Measurements from ENCODE around the gene ZNF816.
A peak's percentile ranks its signal among the peaks of the same experiment; 100 is the strongest.

Gene ZNF816

DNA sequence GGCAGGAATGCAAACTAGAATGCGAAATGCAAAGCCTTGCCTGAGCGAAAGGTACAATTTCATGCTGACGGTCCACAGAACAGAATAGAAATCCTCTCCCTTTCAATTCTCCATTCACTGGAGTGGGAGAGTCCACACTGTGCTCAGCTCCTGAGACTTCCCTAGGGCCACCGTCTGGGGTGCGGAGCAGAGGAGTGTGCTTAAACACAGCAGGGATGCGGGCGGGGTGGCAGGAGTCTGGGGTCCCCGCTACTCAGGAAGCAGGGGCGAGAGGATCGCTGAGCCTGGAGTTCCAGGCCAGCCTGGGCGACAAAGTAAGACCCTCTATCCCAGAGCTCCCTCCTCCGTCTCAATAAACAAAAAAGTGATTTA is 552 bp upstream of the ZNF816 start:
- H3K36me3 ChIP-seq (replicated peaks; ENCODE audit: insufficient read depth, low read length): no peaks in the 10 kb centered on the region
- no peaks in the 10 kb centered on the region for H3K4me1 ChIP-seq (ENCODE audit: low read length)
- H3K9me2 ChIP-seq (replicated peaks; ENCODE audit: insufficient read depth, low read length): no peaks in the 10 kb centered on the region
- no peaks in the 10 kb centered on the region for H4K20me1 ChIP-seq (ENCODE audit: insufficient read depth, low read length)
- no peak overlapping the region for H2AFZ ChIP-seq (ENCODE audit: low read length)
- no peak overlapping the region for H3K4me3 ChIP-seq (ENCODE audit: low read length)
- H3F3A ChIP-seq (ENCODE audit: insufficient read depth, low read length): no peaks in the 10 kb centered on the region
- H3K79me2 ChIP-seq (ENCODE audit: low read length): no peaks in the 10 kb centered on the region
- no peak overlapping the region for H3K9ac ChIP-seq (ENCODE audit: low read length)
- no peak overlapping the region for H3K27ac ChIP-seq (ENCODE audit: low read length)
- no peaks in the 10 kb centered on the region for H3K9me3 ChIP-seq (replicated peaks; ENCODE audit: insufficient read depth, low read length)
- no peak for DNase-seq
- TF ChIP-seq, protein P1, sequence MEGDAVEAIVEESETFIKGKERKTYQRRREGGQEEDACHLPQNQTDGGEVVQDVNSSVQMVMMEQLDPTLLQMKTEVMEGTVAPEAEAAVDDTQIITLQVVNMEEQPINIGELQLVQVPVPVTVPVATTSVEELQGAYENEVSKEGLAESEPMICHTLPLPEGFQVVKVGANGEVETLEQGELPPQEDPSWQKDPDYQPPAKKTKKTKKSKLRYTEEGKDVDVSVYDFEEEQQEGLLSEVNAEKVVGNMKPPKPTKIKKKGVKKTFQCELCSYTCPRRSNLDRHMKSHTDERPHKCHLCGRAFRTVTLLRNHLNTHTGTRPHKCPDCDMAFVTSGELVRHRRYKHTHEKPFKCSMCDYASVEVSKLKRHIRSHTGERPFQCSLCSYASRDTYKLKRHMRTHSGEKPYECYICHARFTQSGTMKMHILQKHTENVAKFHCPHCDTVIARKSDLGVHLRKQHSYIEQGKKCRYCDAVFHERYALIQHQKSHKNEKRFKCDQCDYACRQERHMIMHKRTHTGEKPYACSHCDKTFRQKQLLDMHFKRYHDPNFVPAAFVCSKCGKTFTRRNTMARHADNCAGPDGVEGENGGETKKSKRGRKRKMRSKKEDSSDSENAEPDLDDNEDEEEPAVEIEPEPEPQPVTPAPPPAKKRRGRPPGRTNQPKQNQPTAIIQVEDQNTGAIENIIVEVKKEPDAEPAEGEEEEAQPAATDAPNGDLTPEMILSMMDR (IDR thresholded peaks at IDR 0.05; ENCODE audit: low read length): no peak
- TF ChIP-seq EZH2phosphoT487 (IDR thresholded peaks at IDR 0.05; ENCODE audit: low read length) (no peak), EZH2 (optimal IDR thresholded peaks at IDR 0.05; ENCODE audit: low read depth, low read length) (no peak)
- no peaks in the 10 kb centered on the region for H3K27me3 ChIP-seq (replicated peaks; ENCODE audit: insufficient read depth, low read length)
- H3K4me2 ChIP-seq (ENCODE audit: low read depth, low read length): no peak overlapping the region

DNA sequence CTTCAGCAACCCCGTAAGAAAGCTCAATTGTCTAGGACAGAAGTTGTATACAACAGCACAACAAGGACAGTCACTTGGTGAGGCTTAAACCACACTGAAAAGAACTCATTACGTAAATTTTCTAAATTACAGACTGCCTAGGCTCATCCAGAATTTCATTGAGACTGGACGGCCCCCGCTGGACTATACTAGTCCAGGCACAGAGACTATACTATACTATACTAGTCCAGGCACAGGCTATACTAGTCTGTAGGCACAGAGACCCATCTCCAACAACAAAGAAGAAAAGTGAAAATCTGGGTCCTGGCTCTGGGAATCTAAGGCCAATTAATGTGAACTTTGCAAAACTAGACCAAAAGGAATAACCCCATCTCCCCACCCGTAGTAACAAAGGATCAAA is 700 bp downstream of the ZNF816 start:
- Histone ChIP-seq H3K4me3 (ENCODE audit: low read length) (peak overlapping the region; percentile 43; the same call in 1 of the 2 replicates), H3K9me2 (replicated peaks; ENCODE audit: insufficient read depth, low read length) (no peaks in the 10 kb centered on the region), H2AFZ (ENCODE audit: low read length) (no peak overlapping the region), H3K79me2 (ENCODE audit: low read length) (no peaks in the 10 kb centered on the region), H4K20me1 (ENCODE audit: insufficient read depth, low read length) (no peaks in the 10 kb centered on the region), H3K27me3 (replicated peaks; ENCODE audit: insufficient read depth, low read length) (no peaks in the 10 kb centered on the region), H3K9ac (ENCODE audit: low read length) (no peak overlapping the region), H3K4me1 (ENCODE audit: low read length) (no peaks in the 10 kb centered on the region), H3K4me2 (ENCODE audit: low read depth, low read length) (peak overlapping the region; percentile 25; the same call in 1 of the 2 replicates), H3K9me3 (replicated peaks; ENCODE audit: insufficient read depth, low read length) (no peaks in the 10 kb centered on the region), H3K27ac (ENCODE audit: low read length) (no peak overlapping the region), H3F3A (ENCODE audit: insufficient read depth, low read length) (no peaks in the 10 kb centered on the region), H3K36me3 (replicated peaks; ENCODE audit: insufficient read depth, low read length) (no peaks in the 10 kb centered on the region)
- no peak for TF ChIP-seq EZH2 (optimal IDR thresholded peaks at IDR 0.05; ENCODE audit: low read depth, low read length)
- TF ChIP-seq EZH2phosphoT487 (IDR thresholded peaks at IDR 0.05; ENCODE audit: low read length): no peak
- TF ChIP-seq, protein P1 (IDR thresholded peaks at IDR 0.05; ENCODE audit: low read length): no peak
- DNase-seq: no peak

DNA sequence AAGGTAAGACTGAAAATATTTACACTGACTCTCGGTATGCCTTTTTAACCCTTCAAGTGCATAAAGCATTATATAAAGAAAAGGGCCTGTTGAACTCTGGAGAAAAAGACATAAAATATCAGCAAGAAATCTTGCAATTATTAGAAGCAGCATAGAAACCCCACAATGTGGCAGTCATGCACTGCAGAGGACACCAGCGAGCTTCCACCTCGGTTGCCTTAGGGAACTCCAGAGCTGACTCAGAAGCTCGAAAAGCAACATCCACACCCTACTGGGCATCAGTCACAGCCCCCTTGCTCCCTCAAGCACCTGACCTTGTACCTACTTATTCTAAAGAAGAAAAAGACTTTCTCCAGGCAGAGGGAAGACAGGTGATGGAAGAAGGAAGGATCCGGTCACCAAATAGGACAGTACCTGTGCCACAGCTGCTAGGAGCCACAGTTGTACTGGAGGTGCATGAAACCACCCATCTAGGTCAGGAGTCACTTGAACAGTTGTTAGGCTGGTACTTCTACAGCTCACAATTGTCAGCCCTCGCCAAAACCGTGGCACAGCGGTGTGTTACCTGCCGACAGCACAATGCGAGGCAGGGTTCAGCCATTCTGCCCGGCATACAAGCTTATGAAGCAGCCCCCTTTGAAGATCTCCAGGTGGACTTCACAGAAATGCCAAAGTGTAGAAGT is 2.9 kb downstream of the ZNF816 start:
- Histone ChIP-seq H3K9me2 (replicated peaks; ENCODE audit: insufficient read depth, low read length) (no peaks in the 10 kb centered on the region), H3K9ac (ENCODE audit: low read length) (no peak overlapping the region), H3K27me3 (replicated peaks; ENCODE audit: insufficient read depth, low read length) (no peaks in the 10 kb centered on the region), H3K4me1 (ENCODE audit: low read length) (no peaks in the 10 kb centered on the region), H3K4me3 (ENCODE audit: low read length) (no peak overlapping the region), H4K20me1 (ENCODE audit: insufficient read depth, low read length) (no peaks in the 10 kb centered on the region), H2AFZ (ENCODE audit: low read length) (no peak overlapping the region), H3F3A (ENCODE audit: insufficient read depth, low read length) (no peaks in the 10 kb centered on the region), H3K79me2 (ENCODE audit: low read length) (no peaks in the 10 kb centered on the region), H3K36me3 (replicated peaks; ENCODE audit: insufficient read depth, low read length) (no peaks in the 10 kb centered on the region), H3K4me2 (ENCODE audit: low read depth, low read length) (no peak overlapping the region), H3K9me3 (replicated peaks; ENCODE audit: insufficient read depth, low read length) (no peaks in the 10 kb centered on the region), H3K27ac (ENCODE audit: low read length) (no peak overlapping the region)
- no peak for TF ChIP-seq EZH2 (optimal IDR thresholded peaks at IDR 0.05; ENCODE audit: low read depth, low read length)
- TF ChIP-seq EZH2phosphoT487 (IDR thresholded peaks at IDR 0.05; ENCODE audit: low read length): no peak
- TF ChIP-seq, protein P1 (IDR thresholded peaks at IDR 0.05; ENCODE audit: low read length): no peak
- DNase-seq: no peak
